ENCODE results near the gene FPGS.

DNA sequence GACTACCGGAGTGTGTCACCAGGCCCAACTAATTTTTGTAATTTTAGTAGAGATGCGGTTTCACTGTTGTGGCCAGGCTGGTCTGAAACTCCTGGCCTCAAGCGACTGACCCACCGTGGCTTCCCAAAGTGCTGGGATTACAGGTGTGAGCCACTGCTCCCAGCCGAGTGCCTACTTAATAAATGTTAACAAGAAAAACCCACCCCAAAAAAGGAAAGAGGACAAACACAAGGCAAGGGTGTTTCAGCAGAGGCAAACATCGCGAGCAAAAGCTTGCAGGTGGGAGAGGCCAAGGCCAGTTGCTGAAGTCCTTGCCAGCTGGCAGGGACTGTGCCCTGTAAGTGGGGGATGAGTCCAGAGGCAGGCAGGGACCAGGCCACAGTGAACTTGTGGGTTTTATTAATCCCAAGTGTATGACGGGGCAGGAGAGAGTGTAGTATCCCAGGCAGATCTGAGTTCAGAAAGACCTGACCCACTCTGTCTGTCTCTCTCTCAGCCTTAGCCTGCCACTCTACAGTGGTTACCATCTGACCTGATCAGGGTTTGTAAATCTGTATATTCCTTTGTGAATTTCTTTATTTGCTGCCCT is 6.4 kb upstream of the FPGS start:
- TF ChIP-seq, protein P1, sequence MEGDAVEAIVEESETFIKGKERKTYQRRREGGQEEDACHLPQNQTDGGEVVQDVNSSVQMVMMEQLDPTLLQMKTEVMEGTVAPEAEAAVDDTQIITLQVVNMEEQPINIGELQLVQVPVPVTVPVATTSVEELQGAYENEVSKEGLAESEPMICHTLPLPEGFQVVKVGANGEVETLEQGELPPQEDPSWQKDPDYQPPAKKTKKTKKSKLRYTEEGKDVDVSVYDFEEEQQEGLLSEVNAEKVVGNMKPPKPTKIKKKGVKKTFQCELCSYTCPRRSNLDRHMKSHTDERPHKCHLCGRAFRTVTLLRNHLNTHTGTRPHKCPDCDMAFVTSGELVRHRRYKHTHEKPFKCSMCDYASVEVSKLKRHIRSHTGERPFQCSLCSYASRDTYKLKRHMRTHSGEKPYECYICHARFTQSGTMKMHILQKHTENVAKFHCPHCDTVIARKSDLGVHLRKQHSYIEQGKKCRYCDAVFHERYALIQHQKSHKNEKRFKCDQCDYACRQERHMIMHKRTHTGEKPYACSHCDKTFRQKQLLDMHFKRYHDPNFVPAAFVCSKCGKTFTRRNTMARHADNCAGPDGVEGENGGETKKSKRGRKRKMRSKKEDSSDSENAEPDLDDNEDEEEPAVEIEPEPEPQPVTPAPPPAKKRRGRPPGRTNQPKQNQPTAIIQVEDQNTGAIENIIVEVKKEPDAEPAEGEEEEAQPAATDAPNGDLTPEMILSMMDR (IDR thresholded peaks at IDR 0.05), result no peak
- peak in 1 of 3 donors; percentile 8 for TF ChIP-seq POLR2A (IDR thresholded peaks at IDR 0.05)

All from body of pancreas (tissue), 4 donors.